Activated CD4-positive, alpha-beta T cell treated with anti-CD3 and anti-CD28 coated beads, Interleukin-2, amount 50 U/mL, for 24 hours (primary cell): ENCODE data around the gene SLC35F4.
"Not testable (repeated sequence)": the region's sequence is repeated elsewhere in the genome, so short reads cannot be mapped to it uniquely, and the experiment has no call there.

ENCODE experiments used
- DNase-seq, 2 donors: peaks; one replicate each; pipeline ENCODE4 v3.0.0-alpha.2; 2020; ENCODE audit warnings: low read depth in 1 of 2, low spot score in 1 of 2

SLC35F4 gene

DNA sequence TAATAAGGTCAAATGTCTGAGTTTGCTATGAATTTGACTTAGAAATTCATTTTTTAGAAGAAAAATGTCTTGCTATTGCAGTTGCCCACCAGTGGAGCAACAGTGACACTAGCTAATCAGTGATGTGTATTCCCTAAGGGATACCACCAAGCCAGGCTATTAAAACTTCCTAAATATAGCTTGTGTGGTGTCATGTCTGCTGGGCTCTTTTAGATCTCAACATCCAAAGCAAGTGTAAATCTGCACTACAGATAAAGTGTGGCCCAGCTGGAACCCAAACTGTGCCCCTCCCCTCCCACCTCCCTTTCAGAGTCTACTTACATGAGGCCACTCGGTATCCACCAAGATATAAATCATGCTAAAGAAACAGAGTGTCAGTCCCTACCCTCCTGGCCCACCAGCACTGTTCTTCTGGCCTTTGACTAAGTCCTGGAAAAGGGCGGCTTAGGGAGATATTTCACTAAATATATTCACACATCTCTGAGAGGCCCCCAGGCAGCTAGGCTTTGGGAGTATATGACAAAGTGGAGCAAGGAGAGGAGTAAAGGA is 53.8 kb downstream of the SLC35F4 start:
- no peak for DNase-seq

DNA sequence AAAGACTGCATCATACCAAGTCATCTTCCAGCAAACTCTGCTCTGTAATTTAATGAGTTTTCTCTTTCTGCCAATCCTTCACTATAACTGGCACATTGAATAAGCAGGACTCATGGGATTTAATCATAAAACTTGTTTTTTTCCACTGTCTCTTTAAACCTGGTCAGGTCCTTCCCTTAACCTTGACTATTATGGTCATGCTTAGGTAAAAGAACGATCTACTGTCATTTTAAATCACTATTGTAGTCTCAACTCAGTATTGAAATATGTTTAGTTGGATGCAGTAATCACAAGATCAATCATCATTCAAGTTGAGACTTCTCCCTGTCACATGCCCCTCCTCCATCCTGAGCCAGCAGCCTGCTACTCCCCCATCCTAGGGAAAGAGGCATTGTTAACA is 56.1 kb downstream of the SLC35F4 start:
- DNase-seq = no peak

DNA sequence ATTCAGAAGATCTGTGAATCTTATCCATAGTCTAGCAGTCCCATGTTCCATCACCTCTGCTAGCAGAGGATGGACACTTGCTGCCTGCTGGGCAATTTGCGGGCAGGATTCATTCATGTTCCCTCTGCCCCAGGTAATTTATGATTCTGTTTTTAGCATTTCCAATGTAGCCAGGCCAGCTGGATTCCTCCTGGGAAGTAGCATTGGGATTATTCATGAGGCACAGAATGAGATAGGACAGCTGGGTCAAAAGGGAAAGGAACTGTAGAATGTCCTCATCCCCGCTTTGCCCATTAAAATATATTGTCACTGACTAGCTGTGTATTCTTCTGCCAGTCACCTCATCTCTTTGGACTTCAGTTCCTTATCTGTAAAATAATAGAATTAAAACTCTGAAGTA is 68.7 kb downstream of the SLC35F4 start:
- DNase-seq = no peak

DNA sequence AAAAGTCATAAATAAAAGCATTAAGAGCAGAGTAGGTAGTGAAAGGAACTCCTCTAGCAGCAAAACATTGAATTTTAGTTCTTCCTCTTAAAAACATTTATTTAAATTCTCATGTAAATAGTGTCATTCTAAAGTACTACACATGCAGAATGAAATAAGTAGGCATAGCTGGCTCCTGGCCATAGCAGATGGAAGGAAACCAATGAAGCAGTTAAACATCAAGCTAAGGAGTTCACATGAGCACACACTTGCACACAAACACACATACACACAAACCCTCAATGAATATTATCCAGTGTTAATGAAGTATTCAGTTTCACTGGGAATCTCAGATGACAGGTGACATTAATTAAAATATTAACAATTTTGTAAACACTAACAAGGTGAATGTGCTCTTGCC is 69.3 kb downstream of the SLC35F4 start:
- DNase-seq = no peak

DNA sequence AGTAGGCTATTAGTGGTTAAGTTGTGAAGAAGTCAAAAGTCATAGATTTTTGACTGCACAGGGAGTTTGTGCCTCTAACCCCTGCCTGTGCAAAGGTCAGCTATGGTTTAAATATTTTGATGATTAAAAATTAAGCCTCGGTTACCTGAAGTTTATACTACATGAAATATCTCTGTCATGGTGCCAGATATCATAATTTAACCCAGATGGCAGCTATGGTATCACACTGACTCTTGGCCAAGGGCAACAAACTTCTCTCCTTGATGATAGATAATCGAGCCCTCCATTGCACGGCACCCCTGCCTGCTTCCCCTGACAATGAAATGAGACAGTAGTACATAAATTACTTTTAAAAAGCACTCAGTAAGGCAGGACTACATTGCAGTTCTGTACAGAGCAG is 80.8 kb downstream of the SLC35F4 start:
- DNase-seq = no peak

DNA sequence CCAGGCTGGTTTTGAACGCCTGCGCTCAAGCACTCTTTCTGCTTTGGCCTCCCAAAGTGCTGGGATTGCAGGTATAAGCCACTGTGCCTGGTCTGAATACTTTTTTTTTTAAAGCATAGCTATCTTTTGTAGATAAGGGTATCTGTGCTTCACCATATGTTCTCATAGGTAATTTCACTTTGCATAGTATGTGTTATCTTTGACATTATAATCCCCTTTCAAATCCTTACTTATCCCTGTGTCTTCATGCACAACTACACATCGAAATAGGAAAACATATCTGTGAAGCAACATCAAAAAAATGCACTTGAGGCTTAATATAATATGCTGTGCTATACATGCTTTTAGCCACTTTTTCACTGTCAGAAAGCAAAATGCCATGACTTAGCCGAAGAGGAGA is 94.1 kb downstream of the SLC35F4 start:
- DNase-seq = no peak

DNA sequence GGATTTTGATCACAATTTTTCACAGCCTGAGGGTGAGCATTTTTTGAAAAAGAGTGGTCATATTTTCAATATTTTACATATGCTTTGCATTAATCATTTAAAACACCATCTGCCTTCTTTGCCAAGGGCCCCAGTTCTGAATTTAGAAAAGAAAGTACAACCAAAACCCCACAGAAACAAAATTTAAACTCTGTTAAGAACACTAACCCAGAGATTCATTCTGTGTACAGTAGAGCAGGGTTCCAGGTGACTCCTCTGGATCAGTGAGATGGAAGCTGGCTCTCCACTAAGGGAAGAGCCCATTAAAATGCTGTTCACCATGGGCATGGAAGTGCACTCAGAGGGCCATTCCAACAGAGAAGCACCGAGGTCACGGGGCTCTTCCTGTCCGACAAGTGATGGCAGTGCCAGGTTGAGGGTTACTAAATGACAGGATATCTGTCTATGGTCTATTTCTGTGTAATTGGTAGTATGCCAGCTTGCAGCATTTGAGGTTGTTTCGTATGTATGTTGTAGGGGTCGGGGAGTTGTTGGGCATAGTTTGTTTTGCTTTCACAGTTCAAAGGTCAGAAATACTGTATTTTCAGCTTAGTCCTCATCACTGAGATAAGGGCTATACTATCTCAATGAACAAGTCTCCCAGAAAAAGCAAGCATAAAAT is 95.9 kb downstream of the SLC35F4 start:
- no peak for DNase-seq

DNA sequence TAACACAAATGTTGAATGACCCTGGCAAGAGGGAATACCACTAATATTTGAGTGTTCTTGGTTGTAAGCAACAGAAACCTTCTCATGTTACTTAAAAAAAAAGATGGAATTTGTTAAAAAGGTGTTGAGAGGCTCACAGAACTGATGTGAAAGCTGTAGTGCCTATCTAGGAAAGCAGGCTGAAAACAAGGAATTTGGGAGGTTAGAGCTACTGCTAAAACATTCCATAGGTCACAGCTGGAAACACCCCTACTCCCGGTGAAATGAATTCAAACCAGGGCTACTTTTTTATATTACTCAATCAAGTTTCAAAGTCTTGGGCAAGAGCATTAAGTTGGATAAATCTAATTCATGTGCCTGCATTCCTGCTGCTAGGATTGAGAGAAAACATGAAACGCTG is 104.1 kb downstream of the SLC35F4 start:
- DNase-seq = no peak

DNA sequence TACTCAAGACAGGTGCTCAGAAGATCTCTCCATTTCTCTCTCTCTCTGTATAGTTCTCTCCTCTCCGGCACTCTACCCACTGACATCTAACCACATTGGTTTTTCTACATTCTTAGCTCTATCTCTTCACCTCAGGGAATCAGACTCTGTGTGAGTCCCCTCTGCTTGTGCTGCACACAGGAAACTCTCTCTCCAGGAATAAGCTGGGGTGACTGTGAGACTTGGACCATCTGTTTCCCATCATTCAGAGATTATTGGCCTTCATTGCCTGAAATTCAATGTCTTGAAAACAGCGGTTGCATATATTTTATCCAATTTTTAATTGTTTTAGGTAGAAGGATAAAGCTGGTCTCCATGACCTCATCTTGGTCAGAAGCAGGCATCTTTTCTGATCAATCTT is 105.0 kb downstream of the SLC35F4 start:
- DNase-seq = no peak

DNA sequence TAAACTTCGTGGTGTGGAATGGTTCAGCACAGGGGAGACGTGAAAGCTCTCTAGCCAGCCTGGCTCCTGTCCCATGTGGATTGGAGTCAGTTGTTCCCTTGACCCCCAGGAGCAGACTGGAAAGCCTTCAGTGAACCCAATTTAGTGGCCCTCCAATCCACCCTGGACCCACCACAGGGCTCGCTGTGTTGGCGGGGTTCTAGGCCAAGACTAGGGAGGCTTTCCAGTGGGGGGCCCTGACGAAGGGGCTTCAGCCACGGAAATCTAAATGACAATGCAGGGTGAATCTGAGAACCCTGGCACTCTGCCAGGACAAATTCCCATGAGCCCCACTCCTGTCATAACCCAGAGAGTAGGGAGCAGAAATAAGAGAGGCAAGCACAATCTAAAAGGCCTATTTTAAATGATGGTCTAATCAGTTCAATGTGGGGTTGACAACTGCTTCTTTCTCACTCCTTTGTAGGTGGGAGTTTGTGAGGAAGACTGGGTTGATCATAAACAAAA is 110.8 kb downstream of the SLC35F4 start:
- DNase-seq = no peak

DNA sequence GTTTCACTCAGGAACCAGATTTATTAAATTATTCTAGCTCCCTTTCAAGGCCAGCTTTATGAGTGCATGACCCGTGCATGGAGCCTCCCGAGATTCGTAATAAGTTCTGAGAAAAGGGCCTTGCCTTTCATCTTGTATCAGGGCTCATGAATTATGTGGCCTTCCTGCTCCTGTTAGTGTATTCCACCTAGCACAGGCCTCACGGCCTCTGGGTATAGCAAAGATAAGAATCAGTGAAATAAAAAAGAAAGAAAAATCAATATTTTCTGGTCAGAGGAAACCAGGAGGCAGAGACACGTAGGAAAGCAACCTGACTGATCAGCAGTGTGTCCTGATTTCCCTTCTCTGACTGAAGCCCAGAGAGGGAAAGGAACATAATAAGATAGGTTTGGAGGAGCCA is 111.4 kb downstream of the SLC35F4 start:
- DNase-seq = no peak

DNA sequence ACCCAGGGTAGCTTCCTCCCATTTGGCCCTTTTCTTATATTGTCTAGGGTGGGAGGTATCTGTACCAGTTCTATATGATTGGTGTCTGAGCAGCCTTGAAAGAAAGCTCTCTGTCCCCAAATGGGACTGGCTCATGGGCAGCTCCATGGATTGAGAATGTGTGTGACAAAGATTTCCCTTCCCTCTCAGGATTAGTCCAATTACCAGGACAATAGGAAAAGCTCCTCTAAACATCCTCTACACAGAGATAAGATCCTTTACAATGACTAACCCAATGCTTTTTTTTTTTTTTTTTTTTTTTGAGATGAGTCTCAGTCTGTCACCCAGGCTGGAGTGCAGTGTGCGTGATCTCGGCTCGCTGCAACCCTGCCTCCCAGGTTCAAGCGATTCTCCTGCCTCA is 112.1 kb downstream of the SLC35F4 start:
- no peak for DNase-seq

DNA sequence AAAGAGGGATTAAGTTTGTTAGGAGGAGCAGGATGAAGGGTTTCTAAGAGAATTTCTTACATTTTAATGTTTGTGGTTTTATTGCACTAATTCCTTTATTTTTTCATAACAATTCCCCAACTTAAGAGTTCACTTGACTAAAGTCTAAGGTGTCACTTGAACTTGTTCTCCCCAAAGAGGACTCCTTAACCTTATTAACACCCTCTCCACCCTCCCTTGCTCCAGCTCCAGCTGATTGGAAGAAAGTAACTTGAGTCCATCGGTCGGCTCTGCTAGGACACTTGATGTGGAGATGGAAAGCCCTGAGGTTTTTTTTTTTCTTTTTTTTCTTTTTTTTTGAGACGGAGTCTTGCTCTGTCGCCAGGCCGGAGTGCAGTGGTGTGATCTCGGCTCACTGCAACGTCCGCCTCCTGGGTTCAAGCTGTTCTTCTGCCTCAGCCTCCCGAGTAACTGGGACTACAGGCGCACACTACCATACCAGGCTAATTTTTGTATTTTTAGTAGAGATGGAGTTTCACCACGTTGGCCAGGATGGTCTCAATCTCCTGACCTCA is 113.7 kb downstream of the SLC35F4 start:
- DNase-seq = not testable (repeated sequence)

DNA sequence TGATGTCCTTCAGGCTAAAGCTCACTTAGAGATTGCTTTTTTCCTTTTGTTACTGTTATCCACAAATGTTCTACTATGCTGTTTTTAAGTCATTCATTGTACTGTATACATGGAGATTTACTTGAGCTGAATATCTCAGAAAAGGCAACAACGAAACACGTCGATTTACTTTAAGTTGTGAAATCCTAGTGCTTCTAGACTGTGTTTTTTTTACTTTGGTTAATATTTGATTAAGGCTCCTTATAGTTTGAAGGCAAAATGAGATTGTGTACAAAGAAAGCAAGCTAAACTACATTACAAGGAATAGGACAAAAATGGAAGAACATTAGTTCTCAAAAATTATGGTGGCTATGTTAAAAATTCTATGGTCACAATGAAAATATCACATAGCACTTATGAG is 114.5 kb downstream of the SLC35F4 start:
- no peak for DNase-seq

DNA sequence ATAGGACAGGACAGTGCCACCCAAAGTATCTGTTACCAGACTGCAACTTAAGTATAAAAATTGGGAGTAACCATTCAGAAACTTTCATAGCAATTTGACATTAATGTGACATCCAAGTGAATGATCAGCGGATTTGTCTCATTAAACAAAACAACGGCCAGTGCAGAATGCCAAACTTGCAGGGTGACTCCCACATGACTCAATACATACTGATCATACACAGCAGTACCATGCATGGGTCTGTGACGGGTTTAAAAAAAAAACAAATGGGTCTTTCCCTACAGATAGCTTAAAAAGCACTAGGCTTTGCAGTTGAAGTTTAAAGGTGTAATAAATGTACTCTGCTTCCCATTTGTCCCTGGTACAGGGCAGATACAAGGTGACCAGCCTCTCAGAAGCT is 116.6 kb downstream of the SLC35F4 start:
- DNase-seq = no peak

DNA sequence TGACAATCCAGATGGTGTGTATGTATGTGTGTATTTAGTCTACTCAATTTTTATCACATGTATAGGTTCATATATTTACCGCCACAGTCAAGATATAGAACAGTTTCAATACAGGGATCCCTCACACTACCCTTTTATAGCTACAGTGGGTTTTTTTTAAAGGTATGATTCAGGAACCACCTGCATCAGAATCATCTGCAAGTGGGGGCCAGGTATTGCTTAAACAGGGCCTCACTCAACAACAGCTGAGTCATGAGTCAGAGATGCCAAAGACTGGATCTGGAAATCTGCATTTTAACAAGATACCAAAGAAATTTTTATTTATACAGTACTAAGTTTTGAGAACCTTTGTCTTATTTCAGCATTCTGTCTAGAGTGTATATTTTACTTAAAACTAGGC is 117.6 kb downstream of the SLC35F4 start:
- DNase-seq = no peak

DNA sequence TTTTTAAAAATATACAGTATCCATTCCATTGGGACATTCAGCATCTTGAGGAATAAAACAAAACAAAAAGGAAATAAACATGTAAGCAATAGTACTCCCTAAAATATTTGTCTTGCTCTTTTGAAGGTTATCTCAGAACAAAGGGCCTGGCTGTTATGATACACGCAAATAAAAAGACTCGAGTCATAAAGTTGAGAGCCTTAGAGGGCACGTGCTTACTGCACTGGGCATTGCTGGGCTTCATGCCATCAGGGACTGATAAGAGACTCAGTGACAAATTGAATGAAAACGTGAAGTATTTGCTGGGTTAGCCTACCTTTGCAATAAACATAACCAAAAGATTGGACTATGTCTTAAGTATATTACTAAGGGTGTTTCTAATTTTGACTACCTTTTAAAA is 118.9 kb downstream of the SLC35F4 start:
- DNase-seq = no peak

DNA sequence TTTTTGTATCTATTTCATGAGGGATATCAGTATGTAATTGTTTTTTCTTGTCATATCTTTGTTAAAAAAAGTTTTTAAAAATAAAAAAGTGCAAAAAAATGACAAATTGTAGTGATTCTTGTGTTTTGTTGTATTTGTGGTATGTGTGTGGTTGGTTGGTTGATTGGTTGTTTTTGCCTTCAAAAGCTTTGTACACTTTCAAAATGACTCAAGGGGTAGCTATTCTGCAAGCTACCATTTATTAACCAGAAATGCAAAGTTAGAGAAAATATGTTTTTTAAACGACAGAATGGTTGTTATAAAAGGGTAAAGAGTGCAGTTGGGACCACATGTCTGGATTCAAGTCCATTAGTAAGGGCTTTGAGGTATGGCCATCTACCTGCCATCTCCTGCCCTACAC is 119.3 kb downstream of the SLC35F4 start:
- DNase-seq = no peak

DNA sequence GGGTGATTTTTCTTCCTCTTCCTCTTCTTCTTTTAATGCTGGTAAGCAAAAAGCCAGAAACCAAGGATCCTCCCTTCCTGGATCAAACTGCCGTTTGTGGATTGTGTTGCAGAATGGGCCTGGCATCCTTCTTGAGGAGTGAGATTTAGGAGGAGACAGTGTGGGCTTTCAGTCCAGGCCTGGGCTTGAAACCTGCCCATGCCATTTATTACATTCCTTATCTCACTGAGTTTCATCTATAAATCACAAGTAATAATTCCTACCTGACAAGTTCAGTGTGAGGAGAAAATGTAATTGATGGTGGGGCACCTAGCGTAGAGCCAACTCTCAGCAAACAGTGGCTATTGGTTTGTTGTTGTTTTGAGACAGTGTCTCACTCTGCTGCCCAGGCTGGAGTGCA is 126.4 kb downstream of the SLC35F4 start:
- DNase-seq = no peak

DNA sequence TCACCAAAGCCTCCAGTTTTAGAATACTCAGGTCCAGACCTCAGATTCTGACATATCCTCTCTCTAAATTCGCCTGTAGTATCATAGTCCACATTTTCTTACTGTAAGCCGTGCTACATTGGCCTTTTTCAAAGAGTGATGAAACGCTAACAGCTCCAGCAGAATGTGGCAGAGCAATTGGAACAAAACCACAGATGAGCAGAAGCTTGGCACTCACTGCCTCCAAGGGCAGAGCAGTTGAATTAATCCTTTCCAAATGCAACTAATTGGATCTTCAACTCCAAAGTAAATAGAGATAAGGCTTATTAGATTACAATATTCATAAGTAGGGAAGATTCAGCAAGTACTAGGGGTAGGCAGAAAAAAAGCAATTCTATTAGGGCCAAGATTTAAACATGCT is 128.3 kb downstream of the SLC35F4 start:
- no peak for DNase-seq

DNA sequence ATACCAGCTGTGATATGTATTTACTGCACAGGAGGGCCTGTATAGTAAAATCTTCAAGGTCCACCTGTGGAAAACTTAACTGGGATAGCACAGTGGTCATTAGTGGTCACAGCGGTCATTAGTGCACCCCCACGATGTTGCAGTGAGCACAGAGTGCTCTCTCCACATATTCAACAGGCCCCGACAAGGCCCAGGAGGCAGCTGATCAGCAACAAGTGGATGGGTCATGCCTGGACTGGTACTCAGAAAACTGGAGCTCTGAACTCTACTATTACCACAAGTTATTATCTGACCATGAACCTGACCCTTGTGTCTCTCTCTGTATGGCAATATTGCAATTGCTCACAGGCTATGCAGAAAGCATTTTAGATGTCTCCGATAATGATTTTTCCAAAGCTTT is 129.5 kb downstream of the SLC35F4 start:
- DNase-seq = no peak

DNA sequence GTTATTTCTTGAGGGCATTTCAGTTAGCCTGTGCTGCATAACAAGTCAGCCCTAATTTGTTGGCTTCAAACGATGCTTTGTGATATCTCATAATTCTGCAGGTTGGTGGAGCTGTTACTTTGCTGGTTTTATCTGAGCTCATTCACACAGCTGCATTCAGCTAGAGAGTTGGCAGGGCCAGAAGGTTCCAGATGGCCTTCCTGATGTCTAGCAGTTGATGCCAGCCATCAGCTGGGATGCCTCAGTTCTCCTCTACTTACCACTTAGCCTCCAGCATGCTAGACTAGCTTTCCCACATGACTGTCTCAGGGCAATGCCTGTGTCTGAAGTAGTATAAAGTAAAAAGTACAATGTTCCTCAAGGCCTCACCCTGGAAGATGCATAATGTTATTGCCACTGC is 130.6 kb downstream of the SLC35F4 start:
- DNase-seq = no peak
